GM19467 (cell line): Measurements from ENCODE around the gene DMD.
"Not testable (repeated sequence)": the region's sequence is repeated elsewhere in the genome, so short reads cannot be mapped to it uniquely, and the experiment has no call there.

Source experiments
- ATAC-seq: cut with Tn5 transposase; IDR thresholded peaks from one replicate; pipeline ENCODE4 v1.9.1; 2021; ENCODE audit warnings: mild to moderate bottlenecking, moderate library complexity; ENCODE audit not compliant: unreplicated experiment

Gene DMD

GRCh38 chrX:31649201-31649600 is 1562.1 kb downstream of the DMD start:
- no peak for ATAC-seq

- ATAC-seq, result no peak
These were observed 1578.0 kb downstream of the DMD start for GRCh38 chrX:31633349-31633748.

GRCh38 chrX:31629195-31629594 is 1582.2 kb downstream of the DMD start:
- no peak for ATAC-seq

- no peak for ATAC-seq
These were observed 1602.2 kb downstream of the DMD start for GRCh38 chrX:31609130-31609529.

GRCh38 chrX:31608638-31609037 is 1602.7 kb downstream of the DMD start:
- ATAC-seq, result no peak

GRCh38 chrX:31606771-31607170 is 1604.6 kb downstream of the DMD start:
- no peak for ATAC-seq

GRCh38 chrX:31604629-31605221 is 1606.6 kb downstream of the DMD start:
- peak; percentile 65 for ATAC-seq

GRCh38 chrX:31603411-31604120 is 1607.8 kb downstream of the DMD start:
- ATAC-seq, result no peak

- no peak for ATAC-seq
These were observed 1610.5 kb downstream of the DMD start for GRCh38 chrX:31600823-31601222.

- no peak for ATAC-seq
These were observed 1618.0 kb downstream of the DMD start for GRCh38 chrX:31593353-31593752.

- ATAC-seq, result no peak
These were observed 1620.0 kb downstream of the DMD start for GRCh38 chrX:31591355-31591754.

- no peak for ATAC-seq
These were observed 1620.7 kb downstream of the DMD start for GRCh38 chrX:31590581-31591114.

- no peak for ATAC-seq
These were observed 1621.8 kb downstream of the DMD start for GRCh38 chrX:31589503-31589902.

GRCh38 chrX:31588355-31588754 is 1623.0 kb downstream of the DMD start:
- ATAC-seq, result no peak

GRCh38 chrX:31583892-31584291 is 1627.5 kb downstream of the DMD start:
- not testable (repeated sequence) for ATAC-seq

GRCh38 chrX:31580726-31581125 is 1630.6 kb downstream of the DMD start:
- no peak for ATAC-seq

GRCh38 chrX:31580227-31580626 is 1631.1 kb downstream of the DMD start:
- ATAC-seq, result no peak

- ATAC-seq, result no peak
These were observed 1639.0 kb downstream of the DMD start for GRCh38 chrX:31572360-31572759.

GRCh38 chrX:31570658-31571057 is 1640.7 kb downstream of the DMD start:
- no peak for ATAC-seq

- ATAC-seq, result no peak
These were observed 1647.6 kb downstream of the DMD start for GRCh38 chrX:31563792-31564191.

GRCh38 chrX:31555506-31555905 is 1655.8 kb downstream of the DMD start:
- ATAC-seq, result no peak

- no peak for ATAC-seq
These were observed 1659.4 kb downstream of the DMD start for GRCh38 chrX:31551913-31552312.
